ENCODE results near the gene HIF3A.
A peak's percentile ranks its signal among the peaks of the same experiment; 100 is the strongest.
"Not testable (repeated sequence)": the region's sequence is repeated elsewhere in the genome, so short reads cannot be mapped to it uniquely, and the experiment has no call there.

The HIF3A gene

DNA sequence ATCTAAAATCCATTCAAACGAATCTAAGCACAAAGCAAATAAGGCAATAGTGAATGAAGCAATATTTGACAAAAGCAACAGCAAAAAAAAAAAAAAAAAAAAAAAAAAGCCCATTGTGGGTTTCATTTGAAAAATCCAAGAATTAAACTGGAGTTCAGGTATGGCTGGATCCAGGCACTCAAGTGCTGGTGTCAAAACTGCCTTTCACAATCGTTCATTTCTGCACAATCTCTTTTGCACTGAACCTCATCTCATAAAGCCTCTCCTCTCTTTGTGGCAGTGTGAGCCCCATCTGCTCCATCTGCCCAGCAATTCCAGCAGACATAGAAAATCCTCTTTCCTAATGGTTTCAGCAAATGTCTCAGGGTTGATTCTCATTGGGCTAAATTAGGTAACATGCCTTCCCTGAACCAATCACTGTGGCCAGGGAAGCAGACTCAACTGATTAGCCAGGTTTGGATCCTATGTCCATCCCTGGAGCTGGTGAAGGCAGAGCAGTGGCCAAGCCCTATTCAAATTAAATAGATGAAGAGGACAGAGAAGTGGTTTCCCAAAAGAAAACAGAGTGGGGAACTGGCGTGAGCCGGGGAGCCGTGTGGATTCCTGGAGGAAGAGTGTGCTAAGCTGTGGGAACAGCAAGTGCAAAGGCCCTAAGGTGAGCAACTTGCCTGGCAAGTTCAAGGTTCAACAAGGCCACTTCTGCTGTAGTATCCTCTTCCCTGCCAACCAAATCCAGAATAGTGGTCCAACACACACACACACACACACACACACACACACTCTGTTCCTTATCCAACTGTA is 1.2 kb upstream of the HIF3A start:
- no peak for DNase-seq

DNA sequence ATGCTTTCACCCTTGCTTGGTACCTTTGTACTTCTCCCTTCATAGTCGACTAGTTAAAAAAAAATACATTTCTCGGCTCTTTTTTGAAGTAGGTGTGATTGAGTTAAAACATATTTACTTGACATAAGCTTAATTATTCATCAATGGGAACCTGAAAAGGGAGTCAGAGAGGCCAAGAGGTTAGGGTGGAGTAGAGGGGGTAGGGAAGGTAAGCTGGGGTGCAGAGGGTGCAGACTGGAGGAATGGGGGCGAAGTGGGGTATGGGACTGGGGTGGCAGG is 701 bp upstream of the HIF3A start:
- no peak for DNase-seq

DNA sequence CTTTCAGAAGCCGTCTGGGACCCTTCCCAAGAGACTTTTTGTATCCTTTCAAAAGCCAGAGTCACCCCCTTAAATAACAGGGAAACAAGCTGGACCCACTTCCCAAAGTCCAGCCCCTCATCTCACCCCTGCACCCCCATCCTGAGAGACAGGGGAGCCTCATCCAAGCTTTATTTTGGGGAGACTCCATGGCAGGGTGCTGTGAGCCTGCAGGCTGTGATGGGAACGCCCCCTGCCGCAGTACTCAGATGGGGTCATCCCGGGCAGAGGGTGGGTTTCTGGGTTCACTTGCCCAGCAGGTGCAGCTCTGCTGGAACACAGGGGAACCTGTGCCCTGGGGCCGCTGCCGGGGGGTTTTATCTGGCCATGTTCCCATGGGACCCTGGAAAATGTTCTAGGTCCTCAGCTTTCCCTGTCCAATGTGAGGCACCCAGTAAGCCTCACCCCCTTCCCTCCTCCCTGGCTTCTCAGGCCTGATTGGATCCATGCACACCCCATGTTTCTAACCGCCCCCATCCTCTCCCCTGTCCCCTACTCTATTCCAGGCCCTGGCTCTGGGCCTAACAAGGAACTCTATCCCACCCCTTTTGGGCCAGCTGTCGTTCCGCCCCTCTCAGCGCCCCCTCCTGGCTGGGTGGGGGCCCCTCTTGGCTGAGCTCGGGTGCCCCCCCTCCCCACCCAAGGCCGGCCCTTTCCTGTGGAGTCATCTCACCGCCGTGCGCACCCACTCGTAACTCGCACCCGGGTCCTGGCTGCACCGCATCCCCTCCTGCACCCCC is 1.0 kb downstream of the HIF3A start:
- DNase-seq, result peak; percentile 94

DNA sequence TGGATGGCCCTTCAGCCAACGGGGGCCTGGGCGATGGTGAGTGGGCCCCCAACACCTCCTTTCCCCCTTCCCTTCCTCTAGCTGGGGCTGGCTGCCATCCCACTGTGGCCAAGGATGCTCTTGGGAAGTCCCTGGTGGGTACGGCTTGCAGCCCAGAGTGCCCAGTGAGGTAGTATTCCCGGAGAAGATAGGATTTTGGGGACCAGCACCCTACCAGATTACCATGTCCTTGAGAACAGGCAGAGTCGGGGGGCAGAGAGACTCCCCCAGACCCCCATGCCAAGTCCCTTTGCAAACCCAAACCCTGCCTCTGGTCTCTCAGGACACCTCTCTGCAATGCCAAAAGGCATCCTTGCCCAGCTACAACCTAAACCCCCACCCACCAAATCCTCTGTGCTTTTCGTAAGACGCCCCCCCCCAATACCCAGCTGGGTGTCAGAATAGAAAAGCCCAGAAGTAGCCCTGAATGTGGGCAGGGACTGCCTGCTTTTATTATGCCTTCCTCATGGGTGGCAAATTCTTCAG is 1.7 kb downstream of the HIF3A start:
- no peak for DNase-seq

DNA sequence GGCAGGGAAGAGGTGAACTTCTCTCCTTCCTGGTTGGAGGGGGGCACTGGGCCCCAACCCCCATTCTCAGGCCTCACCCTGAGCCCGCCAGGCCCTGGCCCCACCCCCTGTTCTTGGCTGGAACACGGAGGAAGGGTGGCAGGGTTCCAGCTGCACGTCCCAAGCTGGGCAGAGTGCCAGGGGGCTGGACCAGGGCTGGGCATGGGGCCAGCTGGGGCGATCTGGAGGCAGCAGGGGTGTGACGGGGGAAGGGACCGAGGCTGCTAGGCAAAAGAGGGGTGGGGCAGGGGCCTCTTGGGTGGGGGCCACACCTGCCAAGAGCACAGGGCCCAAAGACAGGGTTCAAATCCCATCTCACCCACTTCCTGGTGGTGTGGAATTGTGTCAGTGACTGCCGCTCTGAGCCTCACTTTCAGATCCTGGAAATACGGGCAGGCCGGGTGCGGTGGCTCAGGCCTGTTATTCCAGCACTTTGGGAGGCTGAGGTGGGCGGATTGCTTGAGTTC is 2.2 kb downstream of the HIF3A start:
- peak; percentile 100 for DNase-seq

DNA sequence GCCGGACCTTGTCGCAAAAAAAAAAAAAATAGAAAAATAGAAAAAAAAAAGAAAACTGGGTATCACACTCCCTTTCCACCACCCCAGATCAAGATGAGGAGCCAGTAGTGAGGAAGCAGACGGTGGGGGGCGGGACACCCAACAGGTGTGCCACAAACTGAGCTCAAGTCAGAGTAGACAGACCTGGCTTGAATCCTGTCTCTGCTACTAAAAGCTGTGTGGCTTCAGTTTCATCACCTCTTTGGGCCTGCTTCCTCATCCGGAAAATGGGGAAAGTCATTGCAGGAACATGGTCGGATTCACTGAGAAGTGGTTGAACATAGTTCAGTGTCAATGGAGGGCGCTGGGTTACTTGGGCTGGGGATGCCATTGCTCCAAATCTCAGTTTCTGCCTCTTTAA is 2.9 kb downstream of the HIF3A start:
- no peak for DNase-seq

DNA sequence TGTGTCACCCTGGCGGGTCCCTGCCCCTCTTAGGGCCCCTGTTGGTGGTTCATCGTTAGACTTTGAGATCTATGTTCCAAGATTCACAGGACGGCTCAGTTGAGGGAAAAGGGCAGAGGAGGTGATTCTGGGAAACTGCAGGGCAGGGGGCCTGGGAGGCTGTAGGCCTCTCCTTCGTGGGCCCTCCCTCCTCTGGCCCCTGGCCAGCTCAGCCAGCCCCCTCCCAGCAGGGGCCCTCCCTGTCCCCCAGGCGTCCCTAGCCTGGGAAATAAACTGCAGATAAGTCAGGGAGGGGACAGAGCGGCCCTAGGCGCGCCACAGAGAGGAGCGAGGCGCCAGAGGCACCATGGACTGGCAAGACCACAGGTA is 6.5 kb downstream of the HIF3A start:
- no peak for DNase-seq

DNA sequence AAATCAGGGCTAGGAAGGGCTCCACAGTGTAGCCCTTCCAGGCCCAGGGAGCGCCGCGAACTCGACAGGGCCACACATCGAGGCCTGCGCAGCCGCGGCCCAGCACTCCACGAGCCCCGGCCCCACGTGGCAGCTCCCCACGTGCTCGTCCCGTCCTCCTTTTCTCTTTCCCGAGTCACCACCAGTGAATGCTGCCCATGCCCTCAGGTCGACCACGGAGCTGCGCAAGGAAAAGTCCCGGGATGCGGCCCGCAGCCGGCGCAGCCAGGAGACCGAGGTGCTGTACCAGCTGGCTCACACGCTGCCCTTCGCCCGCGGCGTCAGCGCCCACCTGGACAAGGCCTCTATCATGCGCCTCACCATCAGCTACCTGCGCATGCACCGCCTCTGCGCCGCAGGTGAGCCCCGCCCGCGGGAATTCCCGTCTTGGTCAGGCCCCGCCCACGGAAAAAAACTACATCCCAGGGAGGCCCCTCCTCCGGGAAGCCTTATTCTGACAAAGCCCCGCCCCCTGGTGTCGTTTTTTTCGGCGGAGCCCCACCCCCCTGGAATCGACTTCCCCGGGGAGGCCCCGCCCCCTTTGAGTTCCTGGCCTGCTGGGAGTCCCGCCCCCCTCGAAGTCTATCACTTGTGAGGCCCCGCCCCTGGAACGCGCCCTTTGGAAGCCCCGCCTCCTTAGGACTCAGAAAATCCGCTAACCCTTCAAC is 7.0 kb downstream of the HIF3A start:
- peak; percentile 73 for DNase-seq

DNA sequence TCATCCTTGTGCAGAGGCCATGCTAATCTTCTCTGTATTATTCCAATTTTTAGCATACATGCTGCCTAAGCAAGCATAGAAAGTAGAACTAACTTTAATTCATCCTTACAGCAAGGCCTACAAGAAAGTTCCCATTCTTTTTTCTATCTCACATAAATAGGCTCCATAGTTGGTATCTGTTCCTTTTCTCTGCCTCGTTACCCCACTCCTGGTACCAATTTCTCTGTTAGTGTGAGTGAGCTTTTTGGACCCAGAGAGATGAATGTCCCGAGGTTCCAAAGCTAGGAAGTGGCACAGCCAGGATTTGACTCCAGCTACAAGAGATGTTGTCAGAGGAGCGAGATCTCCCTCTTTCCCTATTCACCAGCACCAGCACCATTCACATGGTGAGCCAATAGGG is 9.7 kb downstream of the HIF3A start:
- no peak for DNase-seq

DNA sequence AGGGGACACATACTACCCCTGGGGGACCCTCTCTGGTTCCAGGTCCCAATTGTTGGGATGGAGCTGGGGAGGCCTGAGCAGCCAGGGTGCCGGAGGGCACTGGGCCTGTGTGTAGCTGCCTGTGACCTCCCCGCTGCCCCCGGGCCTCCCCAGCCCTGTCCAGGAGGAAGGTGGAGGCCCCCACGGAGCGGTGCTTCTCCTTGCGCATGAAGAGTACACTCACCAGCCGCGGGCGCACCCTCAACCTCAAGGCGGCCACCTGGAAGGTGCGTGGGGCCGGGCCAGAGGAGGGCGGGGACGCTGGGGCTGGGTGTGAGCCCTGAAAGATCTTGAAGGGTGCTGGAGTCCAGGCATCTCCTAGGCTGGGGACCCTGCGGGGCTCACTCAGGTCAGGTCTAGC is 11.7 kb downstream of the HIF3A start:
- DNase-seq, result no peak

DNA sequence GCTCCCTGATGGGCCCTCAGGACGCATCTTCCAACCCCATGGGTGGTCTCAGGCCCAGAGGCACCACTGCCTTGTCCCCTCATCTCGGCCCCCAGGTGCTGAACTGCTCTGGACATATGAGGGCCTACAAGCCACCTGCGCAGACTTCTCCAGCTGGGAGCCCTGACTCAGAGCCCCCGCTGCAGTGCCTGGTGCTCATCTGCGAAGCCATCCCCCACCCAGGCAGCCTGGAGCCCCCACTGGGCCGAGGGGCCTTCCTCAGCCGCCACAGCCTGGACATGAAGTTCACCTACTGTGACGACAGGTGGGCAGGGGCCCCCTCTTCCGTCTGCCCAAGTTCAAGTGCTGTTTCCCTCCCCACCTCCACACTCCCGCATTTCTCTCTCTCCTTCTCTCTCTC is 12.2 kb downstream of the HIF3A start:
- no peak for DNase-seq

DNA sequence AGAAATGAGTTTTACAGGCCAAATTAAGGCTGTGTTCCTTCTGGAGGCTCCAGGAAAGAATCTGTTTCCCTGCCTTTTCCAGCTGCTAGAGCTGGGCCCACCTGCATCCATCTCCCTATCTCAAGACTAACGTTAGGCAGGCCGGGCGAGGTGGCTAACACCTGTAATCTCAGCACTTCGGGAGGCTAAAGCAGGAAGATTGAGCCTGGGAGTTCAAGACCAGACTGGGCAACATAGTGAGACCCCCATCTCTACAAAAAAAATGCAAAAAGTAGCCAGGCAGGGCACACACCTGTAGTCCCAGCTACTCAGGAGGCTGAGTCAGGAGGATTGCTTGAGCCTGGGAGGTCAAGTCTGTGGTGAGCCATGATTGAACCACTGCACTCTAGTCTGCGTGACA is 14.6 kb downstream of the HIF3A start:
- DNase-seq, result no peak

DNA sequence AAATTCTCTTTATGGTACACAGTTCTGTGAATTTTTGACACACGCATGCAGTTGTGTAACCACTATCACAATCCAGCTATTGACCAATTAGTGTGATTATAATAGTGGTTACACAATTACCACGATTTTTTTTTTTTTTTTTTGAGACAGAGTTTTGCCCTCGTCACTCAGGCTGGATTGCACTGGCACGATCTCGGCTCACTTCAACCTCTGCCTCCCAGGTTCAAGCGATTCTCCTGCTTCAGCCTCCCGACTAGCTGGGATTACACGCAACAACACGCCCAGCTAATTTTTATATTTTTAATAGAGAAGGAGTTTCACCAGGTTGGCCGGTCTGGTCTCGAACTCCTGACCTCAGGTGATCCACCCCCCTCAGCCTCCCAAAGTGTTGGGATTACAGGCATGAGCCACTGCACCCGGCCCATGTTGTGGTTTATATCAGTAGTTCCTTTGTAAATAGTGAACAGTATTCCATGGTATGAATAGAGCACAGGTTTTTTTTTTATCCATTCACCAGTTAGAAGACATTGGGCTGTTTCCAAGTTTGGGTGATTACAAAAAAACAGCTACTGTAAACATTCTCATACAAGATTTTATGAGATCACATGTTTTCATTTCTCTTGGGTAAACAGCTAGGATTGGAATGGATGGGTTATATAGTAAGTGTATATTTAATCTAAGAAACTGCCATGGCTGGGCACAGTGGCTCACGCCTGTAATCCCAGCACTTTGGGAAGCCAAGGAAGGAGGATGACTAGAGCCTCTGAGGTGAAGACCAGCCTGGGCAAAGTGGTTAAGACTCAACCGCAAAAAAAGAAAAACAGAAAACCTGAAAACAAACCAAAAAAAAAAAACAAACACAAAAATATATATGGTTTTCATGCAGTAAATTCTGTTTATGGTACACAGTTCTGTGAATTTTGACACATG is 17.0 kb downstream of the HIF3A start:
- not testable (repeated sequence) for DNase-seq

DNA sequence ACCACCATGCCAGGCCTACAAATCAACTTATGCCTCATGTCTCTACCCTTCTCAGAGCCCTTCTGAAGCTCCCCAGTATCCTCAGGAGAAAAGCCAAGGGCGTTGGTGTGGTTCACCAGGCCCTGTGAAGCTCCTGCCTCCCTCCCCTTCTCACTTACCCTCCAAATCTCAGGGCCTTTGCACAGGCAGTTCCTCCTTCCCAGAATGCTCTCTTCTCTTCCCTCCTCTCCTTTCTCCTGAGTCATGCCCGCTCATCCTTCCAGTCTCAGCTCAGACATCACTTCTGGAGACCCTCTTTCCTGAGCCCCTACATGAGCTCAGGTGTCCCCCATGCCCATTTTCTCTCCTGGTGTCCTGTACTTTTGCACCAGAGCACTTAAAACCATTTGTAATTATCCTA is 20.5 kb downstream of the HIF3A start:
- no peak for DNase-seq

DNA sequence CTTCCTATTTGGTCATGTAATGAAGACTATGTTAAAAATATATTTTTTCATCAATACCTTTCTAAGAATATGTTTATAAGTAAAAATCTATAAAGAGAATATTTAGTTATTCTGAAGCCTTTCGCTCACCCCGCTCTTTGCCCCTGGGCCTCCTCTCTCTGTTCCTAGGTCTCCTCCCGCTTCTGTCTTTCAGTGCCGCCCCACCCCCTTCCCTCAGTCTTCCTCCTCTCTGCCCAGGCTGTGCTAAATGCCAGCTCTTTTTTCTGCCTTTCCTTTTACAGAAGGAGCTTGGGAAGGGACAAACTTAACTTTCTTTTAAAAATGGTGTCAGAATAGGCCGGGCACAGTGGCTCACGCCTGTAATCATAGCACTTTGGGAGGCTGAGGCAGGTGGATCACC is 22.8 kb downstream of the HIF3A start:
- no peak for DNase-seq

DNA sequence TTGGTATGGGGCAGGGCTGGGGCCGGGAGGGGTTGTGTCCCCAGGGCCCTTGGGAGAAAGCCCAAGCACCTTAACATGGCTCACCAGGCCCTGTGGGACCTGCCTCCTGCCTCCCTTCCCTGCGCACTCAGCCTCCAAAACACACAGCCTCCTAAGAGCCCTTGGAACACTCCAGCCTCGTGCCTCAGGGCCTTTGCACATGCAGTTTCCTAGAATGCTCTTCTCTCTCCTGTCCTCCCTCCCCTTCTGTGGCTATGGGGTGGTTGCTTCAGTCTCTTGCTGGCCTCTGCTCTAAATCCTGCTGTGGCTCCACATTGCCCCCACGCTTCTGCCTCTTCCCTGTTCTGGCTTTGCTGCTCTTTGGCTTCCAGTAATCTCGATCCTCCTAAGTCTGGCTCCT is 23.7 kb downstream of the HIF3A start:
- no peak for DNase-seq

DNA sequence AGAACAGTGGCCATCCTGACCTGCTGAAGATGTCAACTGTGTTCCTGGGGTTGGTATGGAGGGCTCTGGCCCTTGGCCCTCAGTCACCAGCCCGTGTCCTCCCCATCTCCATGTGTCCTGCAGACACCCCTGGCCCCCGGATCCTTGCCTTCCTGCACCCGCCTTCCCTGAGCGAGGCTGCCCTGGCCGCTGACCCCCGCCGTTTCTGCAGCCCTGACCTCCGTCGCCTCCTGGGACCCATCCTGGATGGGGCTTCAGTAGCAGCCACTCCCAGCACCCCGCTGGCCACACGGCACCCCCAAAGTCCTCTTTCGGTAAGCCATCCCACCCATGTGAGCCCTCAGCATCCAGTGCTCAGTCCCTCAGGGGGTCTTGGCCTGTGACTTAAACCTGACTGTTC is 24.8 kb downstream of the HIF3A start:
- DNase-seq, result no peak

DNA sequence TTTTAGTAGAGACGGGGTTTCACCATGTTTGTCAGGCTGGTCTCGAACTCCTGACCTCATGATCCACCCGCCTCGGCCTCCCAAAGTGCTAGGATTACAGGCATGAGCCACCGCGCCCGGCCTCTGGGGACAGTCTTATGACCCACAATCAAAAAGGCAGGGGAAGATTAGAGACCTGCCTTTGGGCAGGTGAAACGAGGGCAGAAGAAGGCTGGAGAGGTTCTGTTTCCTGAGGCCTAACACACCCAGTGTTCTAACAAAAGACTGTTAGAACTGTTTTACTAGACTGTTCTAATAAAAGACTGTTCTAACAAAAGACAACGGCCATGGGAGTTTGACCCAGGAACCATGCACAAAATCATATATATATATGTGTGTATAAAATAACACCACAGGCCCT is 26.4 kb downstream of the HIF3A start:
- not testable (repeated sequence) for DNase-seq

DNA sequence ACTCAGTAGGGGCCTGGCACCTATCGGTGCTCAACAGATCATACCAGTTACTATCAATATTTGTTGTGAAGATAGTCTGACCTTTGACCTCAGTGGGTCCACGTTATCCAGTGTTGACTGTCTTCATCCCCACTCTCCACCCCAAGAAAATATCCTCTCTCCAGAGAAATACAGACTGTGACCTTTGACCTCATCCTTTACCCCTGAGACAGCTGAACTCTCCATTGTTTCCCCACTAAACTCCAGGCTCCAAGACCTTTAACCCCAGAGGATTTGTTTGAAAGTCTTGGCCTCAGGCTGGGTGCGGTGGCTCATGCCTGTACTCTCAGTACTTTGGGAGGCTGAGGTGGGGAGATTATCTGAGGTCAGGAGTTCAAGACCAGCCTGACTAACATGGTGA is 27.4 kb downstream of the HIF3A start:
- no peak for DNase-seq

DNA sequence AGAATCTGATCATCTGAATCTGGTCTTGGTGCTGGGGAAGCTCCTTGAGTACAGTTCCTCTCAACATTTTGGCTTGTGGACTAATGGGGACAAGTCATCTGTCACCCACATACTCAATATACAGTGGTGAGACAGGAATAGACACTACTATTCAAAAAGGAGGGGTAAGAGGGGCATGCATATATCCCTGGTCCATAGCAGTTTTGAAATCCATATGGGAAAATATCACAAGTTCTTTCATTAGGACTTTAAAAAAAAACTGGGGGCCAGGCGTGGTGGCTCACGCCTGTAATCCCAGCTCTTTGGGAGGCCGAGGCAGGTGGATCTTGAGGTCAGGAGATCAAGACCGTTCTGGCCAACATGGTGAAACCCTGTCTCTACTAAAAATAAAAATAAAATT is 29.8 kb downstream of the HIF3A start:
- DNase-seq, result no peak

DNA sequence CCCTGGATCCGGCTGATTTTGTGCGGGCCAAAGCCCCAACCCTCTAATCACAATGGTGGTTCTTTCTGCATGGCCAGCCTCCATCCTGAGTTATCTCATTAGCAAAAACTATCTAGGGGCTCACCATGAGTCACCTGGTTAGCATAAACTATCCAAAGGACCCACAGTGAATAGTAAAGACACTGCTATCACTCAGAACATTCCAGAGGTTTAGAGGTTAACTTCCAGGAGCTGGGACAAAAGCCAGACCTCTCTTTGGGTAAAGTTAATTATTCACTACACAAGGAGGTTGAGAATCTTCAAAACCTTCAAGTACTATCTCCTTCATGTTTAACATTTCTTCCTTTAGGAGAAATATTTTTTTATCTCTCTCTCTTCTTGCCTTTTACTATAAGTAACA is 31.2 kb downstream of the HIF3A start:
- DNase-seq, result no peak

DNA sequence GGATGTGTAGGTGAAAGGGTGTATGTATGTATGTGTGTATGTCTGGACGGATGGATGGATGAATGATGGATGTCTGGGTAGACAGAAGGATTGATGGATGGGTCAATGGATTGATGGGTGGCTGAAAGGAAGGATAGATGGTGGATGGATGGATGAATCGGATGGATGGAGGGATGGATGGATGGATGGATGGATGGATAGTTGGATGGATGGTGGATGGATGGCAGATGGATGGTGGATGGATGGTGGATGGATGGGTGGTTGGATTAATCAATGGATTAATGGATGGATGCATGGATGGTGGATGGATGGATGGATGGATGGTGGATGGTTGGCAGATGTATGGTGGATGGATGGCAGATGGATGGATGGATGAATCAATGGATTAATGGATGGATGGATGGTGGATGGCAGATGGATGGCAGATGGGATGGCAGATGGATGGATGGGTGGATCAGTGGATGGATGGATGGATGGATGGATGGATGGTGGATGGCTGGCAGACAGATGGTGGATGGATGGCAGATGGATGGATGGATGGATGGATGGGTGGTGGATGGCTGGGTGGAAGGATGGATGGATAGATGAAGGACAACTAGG is 33.6 kb downstream of the HIF3A start:
- DNase-seq, result no peak

Measured in right forelimb (tissue), 1 donor.